ENCODE data around the gene LNX1. TPM values are rescaled to one million over a fixed set of nuclear protein-coding genes. Genes with fewer than 3 reads are reported as not detected.

The LNX1 gene
- total and polyA plus RNA-seq, 2 of the 8 experiments (the other 6 are each of a cell fraction or from before 2014, with no cell fraction given): 2.7 to 3.8 TPM

DNA sequence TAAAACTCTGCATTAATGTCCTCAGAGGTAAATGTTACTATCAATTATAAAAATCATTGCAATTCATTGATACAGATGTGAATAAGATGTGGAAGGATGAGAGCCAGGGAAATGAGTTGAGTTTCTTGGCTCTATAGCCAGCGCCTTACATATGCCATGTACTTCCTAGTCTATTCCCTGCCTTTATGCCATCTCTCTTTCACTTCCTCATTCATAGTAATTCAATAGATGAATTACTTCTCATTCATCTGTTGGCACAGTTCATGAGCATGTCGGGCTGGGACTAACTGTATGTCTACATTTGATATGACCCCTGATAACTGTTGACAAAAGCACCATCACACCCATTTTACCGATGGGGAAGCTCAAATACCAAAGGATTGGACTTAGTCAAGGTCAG, 55.7 kb downstream of the LNX1 start:
- Histone ChIP-seq H3K56ac (replicated peaks; ENCODE audit: insufficient read length, low read depth, low read length) (no peak overlapping the region), H3K4me1 (replicated peaks in 1 of 4; ENCODE audit: control insufficient read depth in 3 of 4, insufficient read depth in 4 of 4, low read length in 3 of 4) (peaks cover 0 to 4% (median 3%) of the 10 kb centered on the region in 4 experiments; a peak in 4 of 7 replicates), H3K79me2 (ENCODE audit: control insufficient read depth in 1 of 2, insufficient read depth in 2 of 2, low read length in 2 of 2) (no peaks in the 10 kb centered on the region), H3K27me3 (replicated peaks in 1 of 4; ENCODE audit: control insufficient read depth in 3 of 4, extremely low read depth in 1 of 4, insufficient read depth in 3 of 4, low read length in 3 of 4) (peaks cover 0 to 5% (median 3%) of the 10 kb centered on the region in 4 experiments; a peak in 4 of 7 replicates), H4K20me1 (replicated peaks in 1 of 2; ENCODE audit: control insufficient read depth in 1 of 2, insufficient read depth in 2 of 2, low read length in 2 of 2) (no peaks in the 10 kb centered on the region), H3K9me3 (ENCODE audit: insufficient read depth in 2 of 2, low read depth in 1 of 2, low read length in 1 of 2) (no peaks in the 10 kb centered on the region), H3K4ac (replicated peaks; ENCODE audit: insufficient read length, low read depth, low read length) (no peak overlapping the region), H3K27ac (ENCODE audit: low read depth, low read length) (no peak overlapping the region), H4K5ac (ENCODE audit: insufficient read length, low read depth, low read length) (no peak overlapping the region), H2BK20ac (ENCODE audit: low read length) (no peak overlapping the region), H3K18ac (ENCODE audit: extremely low read depth, low read length) (no peak overlapping the region), H2BK5ac (ENCODE audit: low read depth, low read length) (no peak overlapping the region), H2AFZ (ENCODE audit: low read length) (no peak overlapping the region), H3K4me2 (ENCODE audit: insufficient read depth in 1 of 2, low read depth in 2 of 2, low read length in 2 of 2) (no peak overlapping the region), H3K36me3 (ENCODE audit: control insufficient read depth in 2 of 4, insufficient read depth in 4 of 4, low read length in 3 of 4) (no peaks in the 10 kb centered on the region), H3K9ac (replicated peaks in 1 of 4; ENCODE audit: extremely low read depth in 1 of 4, low read depth in 3 of 4, low read length in 3 of 4) (no peak overlapping the region), H3K79me1 (ENCODE audit: low read depth, low read length) (no peaks in the 10 kb centered on the region), H3K4me3 (ENCODE audit: extremely low read depth in 1 of 4, insufficient read depth in 2 of 4, low read depth in 3 of 4, low read length in 4 of 4) (no peak overlapping the region), H3K23ac (ENCODE audit: insufficient read length) (no peak overlapping the region), H3K14ac (ENCODE audit: insufficient read length) (no peak overlapping the region), H4K91ac (replicated peaks; ENCODE audit: insufficient read length, low read length) (no peak overlapping the region), H2AK5ac (ENCODE audit: low read depth, low read length) (no peak overlapping the region), H2BK120ac (replicated peaks; ENCODE audit: low read depth, low read length) (no peak overlapping the region), H4K8ac (ENCODE audit: extremely low read depth, insufficient read depth, low read length) (no peak overlapping the region), H2BK15ac (ENCODE audit: low read length) (no peak overlapping the region), H2BK12ac (ENCODE audit: low read depth, low read length) (no peak overlapping the region), H3K23me2 (ENCODE audit: low read depth, low read length) (no peaks in the 10 kb centered on the region; the same call in 1 of the 2 replicates)
- 87% methylated on average over 3 of the region's 3 CpGs; no CpG with 5 or more reads in 1 of the 2 experiments for WGBS, 2 experiments (ENCODE audit: extremely low coverage in 1 of 2, insufficient coverage in 1 of 2, insufficient read length in 1 of 2, insufficient replicate concordance in 2 of 2, low coverage in 1 of 2, low lambda C conversion rate in 2 of 2, missing lambda C conversion rate in 1 of 2)
- FAIRE-seq: no peak
- CTCF ChIA-PET (ENCODE audit: partially characterized antibody): interaction anchor here (0.7 kb wide), 1 partner anchor 11 kb away, joined by 3 read pairs; no protein-coding TSS in a partner anchor
- POLR2A ChIA-PET (ENCODE audit: partially characterized antibody): no interaction called here
- DNase-seq (ENCODE audit: low read depth in 1 of 2, low spot score in 2 of 2): no peak
- no peak for TF ChIP-seq RAD21 (IDR thresholded peaks at IDR 0.05 in 1 of 2, conservative IDR thresholded peaks at IDR 0.05 in 1 of 2; ENCODE audit: low read depth in 2 of 2, low read length in 2 of 2)
- no peak for TF ChIP-seq TBP (IDR thresholded peaks at IDR 0.05; ENCODE audit: low read depth, low read length)
- TF ChIP-seq, protein P1, sequence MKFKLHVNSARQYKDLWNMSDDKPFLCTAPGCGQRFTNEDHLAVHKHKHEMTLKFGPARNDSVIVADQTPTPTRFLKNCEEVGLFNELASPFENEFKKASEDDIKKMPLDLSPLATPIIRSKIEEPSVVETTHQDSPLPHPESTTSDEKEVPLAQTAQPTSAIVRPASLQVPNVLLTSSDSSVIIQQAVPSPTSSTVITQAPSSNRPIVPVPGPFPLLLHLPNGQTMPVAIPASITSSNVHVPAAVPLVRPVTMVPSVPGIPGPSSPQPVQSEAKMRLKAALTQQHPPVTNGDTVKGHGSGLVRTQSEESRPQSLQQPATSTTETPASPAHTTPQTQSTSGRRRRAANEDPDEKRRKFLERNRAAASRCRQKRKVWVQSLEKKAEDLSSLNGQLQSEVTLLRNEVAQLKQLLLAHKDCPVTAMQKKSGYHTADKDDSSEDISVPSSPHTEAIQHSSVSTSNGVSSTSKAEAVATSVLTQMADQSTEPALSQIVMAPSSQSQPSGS (IDR thresholded peaks at IDR 0.05; ENCODE audit: low read length): no peak
- no peak for TF ChIP-seq CHD1 (IDR thresholded peaks at IDR 0.05; ENCODE audit: low read depth, low read length)
- no peak for TF ChIP-seq BCL11A (IDR thresholded peaks at IDR 0.05; ENCODE audit: low read depth in 2 of 2, low read length in 2 of 2)
- TF ChIP-seq SIRT6 (IDR thresholded peaks at IDR 0.05; ENCODE audit: low read length): no peak
- TF ChIP-seq CBX5 (IDR thresholded peaks at IDR 0.05; ENCODE audit: low read depth, low read length): no peak
- no peak for TF ChIP-seq CHD2 (IDR thresholded peaks at IDR 0.05; ENCODE audit: low read length)
- no peak for TF ChIP-seq SIX5 (IDR thresholded peaks at IDR 0.05; ENCODE audit: low read depth, low read length)
- TF ChIP-seq TAF7 (optimal IDR thresholded peaks at IDR 0.05; ENCODE audit: borderline replicate concordance, low read depth, low read length): no peak
- no peak for TF ChIP-seq RBBP5 (IDR thresholded peaks at IDR 0.05; ENCODE audit: borderline replicate concordance, low read depth, low read length)
- no peak for TF ChIP-seq GABPA (IDR thresholded peaks at IDR 0.05; ENCODE audit: borderline replicate concordance, insufficient read depth, low read length)
- TF ChIP-seq JUND (IDR thresholded peaks at IDR 0.05; ENCODE audit: low read length): no peak

All from H1 (cell line).